ENCODE data around the gene FAM156A.
"Not testable (repeated sequence)": the region's sequence is repeated elsewhere in the genome, so short reads cannot be mapped to it uniquely, and the experiment has no call there.

The FAM156A gene, protein sequence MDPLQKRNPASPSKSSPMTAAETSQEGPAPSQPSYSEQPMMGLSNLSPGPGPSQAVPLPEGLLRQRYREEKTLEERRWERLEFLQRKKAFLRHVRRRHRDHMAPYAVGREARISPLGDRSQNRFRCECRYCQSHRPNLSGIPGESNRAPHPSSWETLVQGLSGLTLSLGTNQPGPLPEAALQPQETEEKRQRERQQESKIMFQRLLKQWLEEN

DNA sequence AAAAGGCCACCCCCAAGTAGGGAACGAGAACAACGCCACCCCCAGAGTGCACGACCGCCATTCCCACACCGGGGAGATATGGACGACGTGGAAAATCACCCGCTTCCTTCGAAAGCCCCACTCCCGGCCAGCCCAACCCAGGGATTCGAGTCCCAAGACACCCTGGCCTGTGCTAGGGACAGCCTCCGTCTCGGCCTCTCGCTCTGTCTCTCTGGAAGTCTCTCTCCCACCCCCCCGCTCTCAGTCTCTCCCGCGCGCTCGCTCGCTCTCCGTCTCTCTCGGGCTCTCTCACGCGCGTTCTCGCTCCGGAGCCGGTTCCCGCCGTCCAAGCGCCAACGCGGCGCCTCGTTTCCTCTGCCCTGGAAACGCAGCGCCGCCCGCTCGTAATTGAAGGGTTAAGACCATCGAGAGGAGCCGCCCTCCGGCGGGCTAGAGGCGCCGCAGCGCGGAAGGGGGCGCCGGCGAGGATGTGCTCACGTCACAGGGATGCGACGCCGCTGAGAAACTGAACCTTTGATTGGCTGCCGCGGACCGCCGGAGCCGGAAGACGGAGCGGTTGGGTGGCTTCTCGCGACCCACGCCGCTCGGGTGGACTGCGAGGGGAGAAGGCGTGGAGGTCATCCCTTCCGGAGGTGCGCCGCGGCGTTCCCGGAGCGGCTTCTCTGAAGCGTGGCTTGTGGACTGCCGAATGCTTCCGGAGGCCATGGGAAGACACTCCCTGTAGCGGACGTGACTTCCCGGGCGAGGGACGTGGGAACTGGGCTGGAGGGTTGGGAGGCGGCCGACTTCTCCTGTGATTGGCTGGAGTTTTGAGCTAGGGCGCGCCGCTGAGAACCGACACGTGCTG, at the start of gene FAM156A:
TSS of gene FAM156A (minus strand) at position 406 of the 847 bp plus-strand sequence. CDS start 9,930 bp downstream, outside the sequence.
- not testable (repeated sequence) for DNase-seq

DNA sequence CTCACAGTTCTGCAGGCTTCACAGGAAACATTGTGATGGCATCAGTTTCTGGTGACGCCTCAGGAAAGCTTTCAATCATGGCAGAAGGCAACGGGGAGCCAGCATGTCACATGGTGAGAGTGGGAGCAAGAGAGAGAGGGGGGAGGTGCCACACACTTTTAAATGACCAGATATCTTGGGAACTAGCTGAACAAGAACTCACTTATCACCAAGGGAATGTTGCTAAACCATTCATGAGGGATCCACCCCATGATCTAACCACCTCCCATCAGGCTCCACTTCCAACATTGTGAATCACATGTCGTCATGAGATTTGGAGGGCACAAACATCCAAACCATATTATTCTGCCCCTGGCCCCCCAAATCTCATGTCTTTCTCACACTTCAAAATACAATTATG, 47.0 kb upstream of the FAM156A start:
- no peak for DNase-seq

DNA sequence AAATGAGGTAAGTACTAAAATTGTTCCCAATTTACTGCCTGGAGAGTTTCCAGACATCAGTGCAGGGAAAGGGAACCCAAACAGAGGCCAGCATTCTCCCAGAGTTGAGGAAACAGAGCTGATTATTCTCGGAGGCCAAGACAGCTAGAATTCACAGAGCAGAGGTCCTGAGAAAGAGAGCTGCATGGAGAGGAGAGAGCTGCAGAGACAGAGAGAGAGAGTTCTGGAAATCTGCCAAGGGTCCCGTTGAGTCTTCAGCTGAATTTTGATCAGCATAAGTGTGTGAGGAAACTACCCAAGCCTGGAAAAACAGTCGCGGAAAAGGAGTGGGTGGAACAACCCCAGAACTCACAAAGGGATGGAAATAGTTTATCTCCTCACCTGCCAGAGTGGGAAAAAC, 46.5 kb upstream of the FAM156A start:
- no peak for DNase-seq

DNA sequence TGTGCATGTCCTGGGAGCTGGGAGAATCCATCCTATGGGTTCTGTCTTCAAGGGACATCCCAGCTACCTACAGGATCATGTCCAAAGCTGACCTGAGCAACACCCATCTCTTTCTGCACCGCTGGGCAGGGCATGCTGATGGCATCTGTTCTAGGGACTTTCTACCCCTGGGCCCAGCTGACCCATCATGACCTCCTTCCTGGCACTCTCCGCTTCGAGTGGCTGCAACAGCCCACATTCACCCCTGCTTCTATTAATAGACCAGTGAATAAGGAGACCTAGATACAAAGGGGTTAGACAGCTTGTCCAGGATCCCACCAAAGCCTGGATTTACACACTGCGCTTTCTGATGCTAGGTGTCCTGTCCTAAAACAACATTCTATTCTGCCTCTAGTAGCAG, 45.7 kb upstream of the FAM156A start:
- DNase-seq = no peak

DNA sequence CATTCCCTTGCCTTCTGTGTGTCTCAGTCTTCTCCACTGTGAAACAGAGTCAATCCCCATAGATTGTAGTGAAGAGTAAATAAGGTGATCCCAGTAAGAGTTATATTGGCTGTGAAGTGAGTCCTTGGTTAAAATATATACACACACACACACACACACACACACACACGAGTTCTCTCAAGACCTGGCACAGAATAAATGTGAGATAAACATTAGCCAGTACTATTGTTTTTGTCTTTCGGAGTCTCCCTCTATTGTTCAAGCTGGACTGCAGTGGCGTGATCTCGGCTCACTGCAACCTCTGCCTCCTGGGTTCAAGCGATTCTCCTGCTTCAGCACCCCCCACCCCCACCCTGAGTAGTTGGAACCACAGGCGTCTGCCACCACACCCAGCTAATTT, 44.8 kb upstream of the FAM156A start:
- DNase-seq = no peak

DNA sequence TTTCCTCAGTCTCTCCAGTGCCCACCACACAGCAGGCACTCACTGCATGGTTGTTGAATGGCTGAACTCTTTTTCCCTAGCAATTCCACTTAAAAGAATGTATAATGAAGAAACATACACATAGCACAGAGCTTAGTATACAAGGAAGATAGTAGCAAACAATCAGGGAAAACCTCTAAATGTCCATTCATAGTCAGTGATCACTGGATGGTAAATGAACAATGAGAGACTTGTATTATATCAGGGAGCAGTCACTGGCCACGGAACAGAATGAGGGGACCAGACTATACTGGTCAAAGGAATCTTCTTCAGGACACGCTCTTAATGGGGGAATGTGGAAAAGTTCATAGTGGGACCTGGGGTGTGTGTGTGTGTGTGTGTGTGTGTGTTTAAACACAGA, 43.6 kb upstream of the FAM156A start:
- no peak for DNase-seq

DNA sequence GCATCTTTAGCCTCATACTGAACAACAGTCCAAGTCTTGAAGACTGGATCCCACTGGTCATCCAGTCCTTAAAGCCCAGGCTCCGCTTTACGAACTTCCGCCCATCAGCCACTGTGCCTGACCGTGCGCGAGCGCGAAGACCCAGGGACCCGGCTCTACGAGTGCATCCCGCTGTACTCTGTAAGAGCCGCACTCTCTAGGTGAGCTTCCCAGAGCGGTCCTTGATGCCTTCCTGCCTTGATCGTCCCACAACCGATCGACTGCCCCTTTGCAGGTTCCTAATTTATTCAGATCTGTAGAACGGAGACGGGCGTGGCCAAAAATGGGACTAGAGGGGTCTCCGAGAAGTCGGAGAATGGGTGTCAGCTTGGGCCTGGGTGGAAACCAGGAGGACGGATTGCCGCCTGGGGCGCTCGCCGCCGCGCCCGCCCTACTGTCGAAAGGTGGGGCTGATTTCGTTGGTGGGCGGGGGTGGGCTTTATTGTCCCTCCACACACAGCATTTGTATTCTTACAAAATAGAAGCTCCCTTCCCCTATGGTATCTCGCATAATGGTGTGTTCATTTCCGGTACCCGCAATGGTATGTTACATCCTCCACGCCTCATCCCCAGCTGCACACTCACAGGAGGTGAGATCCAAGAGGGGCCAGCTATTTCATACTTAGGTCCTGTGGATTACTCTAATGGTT, 42.3 kb upstream of the FAM156A start:
- no peak for DNase-seq

DNA sequence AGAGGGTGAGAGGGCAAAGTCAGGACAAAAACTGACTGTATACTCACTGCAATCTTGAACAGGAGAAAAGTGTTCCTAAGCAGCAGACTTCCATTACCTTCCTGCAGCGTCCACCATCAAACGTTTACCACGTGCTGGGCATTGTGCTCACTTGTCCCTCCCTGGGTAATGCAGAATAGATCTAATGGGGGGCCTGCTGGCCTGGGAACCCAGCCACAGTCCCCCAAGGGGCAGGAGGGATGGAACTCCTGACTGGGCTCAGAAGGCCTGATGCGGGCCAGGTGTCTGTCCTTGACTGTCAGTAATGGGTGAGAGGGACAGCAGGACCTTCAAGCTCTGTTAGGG, 37.6 kb upstream of the FAM156A start:
- no peak for DNase-seq

DNA sequence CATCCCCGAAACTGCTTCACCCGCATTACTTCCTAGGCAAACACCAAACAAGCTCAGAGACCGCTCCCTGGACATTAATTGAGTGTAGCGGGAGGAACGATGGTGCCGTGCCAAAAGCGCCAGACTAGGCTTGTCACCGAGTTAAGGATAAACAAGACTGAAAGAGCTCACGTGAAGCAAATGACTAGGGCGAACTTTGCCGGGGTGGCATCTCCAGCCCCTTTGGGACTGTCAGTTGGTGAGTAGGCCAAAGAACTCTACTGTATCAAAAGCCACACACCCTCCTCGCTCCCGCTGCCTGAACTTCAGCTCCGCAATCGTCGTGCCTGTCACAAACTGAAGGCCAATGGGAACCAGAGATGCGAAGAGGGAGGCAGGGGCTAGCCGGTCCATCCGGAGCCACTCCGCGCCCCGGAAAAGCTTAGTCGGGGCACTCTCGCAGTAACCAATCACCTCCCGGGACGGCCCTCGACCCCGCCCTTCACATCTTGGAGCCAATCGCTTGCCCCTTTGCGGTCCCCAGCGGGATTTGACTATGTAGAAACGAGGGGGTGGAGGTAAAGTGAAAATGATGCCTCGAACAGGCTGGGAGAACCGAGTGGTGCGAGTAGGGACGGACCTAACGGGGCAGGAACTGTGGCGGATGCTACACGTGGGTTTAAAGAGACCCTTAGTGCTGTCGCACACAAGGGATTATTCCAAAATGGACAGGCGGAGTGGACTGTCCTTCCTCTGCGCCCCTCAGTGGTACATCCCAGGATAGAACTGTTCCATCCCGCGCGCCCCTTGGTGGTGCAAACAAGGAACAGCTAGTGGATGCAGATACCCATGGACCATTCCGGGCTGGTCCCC, 37.0 kb upstream of the FAM156A start:
- peak; percentile 76 for DNase-seq

DNA sequence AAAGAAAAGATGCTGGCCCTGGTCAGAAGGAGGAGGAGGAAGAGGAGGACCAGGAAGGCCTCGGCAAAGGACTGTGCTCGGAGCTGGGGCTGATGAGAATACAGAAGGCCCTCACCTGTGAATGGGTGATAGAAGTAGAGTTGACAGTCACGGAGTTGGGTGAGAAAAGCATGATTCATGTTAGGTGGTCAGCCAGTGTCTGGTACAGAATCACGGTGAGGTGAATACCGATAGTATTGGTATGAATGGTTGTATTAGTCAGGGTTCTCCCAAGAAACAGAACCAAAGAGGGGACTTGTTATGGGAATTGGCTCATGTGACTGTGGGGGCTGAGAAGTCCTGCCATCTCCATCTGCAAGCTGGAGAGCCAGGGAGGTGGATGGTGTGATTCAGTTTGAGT, 32.5 kb upstream of the FAM156A start:
- no peak for DNase-seq

DNA sequence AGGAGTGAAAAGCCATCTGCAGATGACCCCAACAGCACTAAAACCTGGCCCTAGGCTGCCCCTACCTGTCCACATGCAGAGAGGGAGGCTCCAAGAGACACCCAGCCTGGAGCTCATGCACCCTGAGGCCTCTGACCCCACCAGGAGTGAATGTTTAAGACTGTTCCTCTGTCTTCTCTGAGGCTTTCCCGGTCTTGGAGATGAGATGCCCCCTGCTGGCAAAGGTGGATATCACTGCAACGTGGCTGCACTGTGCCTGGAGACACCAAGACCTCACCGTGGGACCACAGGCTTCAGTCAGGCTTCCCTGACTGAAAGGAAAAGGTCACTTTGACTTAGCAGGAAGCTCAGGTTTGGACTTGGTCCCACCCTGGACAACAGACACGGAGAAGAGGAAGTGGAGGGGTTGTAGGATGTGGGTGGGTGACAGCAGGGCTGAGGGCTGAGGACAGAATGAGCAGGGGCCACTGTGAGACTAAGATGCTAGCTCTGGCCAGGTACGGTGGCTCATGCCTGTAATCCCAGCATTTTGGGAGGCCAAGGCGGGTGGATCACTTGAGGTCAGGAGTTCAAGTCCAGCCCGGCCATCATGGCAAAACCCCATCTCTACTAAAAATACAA, 31.8 kb upstream of the FAM156A start:
- not testable (repeated sequence) for DNase-seq

DNA sequence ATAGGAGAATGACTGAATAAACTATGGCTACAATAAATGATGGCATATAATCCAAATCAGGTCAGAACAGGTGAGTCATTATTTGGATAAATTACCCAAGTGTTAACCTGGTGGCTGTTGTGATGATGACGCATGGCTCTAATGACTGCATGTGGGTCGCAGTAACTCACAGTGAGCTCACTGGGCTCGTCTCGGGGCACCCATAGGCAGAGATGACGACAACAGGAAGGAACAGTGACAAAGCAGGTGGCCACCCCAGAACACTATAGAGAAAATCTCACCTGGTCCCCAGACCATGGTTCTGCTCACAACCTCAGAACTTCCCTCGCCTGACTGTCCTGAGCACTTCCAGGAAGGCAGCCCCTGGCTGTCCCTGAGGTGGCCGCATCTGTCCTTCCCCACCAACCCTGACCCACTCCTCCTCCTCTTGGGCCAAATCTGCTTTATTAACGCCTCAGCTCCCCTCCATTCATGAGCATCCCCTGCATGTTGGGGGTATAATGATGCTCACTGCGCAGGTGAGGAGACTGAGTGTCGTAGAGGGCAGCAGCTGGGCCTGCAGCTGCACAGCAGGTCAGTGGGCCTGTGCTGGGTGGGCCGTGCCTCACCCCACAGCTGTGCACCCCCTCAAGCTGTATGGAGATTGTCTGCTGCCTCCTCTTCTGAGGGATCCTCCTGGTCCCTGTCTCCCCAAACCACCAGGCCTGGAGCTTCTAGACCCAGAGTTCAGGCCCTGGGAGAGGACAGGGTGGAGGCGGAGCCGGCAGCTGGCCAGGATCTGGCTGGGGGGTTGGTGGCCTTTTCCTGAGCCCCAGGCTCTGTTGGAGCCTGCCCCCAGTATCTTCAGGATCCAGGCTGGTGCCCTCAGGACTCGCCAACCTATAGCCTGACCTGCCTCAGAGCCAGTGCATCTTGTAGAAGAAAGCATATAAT, 30.9 kb upstream of the FAM156A start:
- DNase-seq = no peak

DNA sequence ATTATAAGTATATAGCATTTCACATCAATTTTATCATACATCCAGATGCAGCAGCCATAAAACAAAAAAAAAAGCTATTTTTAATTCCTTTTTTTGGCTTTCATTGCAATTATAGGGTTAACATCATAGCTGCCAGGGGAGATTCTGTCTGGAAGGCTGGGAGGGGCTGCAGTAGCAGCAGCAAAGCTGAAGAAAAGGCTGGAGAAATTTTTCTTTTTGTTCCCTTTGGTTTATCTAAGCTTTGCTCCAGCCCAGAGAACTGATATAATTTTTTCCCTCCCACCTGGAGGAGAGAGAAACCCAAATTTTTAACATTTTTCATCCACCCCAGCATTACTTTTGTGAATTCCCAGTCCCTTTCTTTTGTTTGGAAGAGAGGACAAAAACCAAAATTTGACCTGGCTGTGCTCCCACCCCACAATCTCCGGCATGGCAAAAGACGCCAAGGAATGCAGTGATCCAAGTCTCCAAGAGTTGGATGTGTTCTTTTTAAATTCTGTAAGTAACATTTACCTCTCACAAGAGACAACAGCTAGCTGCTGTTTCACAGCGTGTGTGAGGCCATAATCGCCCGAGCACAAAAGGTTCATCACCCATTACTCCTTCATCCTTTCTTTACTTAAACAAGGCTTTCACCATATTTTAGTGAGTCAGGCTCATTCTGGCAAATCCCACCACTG, 25.1 kb upstream of the FAM156A start:
- no peak for DNase-seq

DNA sequence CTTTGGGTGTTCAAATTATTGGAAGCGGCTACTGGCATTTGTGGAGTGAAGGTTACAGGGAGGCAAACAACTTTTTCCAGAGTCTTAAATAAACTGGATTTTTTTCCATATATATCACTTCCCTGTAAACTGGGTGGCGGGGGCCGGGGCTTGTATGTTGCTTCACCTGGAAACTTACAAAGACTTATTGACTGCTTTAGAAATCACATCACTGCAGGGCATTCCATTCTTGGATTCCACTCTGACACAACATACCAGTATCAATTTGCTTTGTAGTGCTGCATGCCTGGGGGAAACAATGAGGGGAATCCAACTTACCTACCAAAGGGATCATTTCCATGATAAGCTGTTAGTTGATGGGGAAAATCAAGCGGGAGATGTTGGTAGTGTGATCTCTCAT, 21.7 kb upstream of the FAM156A start:
- DNase-seq = no peak

DNA sequence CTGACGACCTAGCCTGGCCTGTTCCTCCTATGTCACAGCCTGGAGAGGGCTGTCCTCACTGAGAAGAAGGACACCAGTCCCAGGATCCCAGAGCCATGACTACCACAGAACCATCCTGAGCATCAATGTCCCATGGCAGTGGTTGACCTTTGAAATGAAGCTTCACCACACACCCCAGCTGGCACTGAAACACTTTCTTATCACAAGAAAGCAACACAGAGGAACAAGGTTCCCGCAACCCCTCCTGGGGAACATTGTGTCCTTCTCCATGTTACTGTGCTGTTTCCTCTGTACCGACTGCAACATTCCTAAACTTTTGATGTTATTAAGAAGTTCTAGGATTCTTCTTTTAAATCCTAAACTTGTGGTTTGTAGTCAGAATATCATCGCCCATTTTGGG, 21.2 kb upstream of the FAM156A start:
- no peak for DNase-seq

DNA sequence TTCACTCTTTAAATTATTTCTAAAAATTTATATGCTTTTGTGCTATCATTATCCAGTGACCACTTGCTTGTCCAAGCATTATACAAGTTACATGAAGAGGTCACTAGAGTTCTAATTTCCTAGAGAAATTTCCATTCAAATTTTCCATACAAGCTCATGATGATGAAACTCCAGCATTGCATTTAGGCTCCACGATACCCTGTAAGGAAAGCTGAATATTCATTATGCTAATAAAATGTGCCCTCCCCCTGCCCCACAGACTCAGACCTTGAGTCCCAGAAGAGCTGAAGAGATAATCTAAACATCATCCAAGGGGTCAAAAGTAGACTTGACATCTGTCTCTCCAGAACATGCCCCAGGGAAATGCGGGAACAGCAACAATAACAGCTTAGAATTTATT, 19.6 kb upstream of the FAM156A start:
- no peak for DNase-seq

DNA sequence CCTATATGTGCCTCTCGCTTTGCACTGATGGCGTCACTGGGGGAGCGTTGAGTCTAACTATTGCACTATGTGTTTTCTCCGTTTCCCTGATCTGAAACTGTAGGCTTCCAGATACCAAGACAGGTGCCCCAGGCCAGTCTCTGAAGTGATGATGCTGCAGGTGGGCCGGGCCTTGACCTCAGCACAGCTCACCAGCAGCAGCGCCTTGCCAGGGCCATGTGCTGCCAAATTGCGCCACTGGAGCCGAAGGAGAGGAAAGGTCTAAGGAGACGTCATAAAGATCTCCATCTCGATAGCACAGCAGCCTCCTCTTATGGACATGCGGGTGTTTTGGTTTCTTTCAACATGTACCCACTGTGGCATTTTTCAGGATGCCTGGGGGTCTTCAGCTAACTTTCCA, 17.3 kb upstream of the FAM156A start:
- not testable (repeated sequence) for DNase-seq

DNA sequence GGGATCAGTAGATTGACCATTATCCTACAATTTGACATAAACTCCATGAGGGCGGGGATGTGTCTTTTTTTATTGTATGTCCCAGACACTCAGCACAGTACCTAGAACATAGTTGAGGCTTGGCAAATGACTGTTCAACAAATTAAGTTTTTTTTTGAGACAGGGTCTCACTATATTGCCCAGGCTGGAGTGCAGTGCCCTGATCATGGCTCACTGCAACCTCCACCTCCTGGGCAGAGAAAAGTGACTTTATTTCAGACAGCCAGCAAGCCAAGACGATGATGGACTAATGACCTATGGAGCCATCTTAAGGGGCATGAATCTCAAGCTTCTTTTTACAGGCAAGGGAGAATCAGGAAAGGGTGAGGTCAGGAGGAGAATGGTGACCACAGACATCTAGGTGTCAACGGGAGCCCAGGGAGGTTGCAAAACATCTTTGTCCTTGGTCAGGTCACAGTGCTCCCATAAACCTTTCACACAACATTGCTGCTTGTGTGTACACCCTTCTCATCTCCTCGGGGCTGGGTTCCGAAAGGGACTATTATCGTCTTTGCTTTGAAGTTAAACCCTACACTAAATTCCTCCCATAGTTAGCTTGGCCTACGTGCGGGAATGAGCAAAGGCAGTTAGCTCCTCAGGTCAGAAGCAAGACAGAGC, 16.1 kb upstream of the FAM156A start:
- DNase-seq = not testable (repeated sequence)

DNA sequence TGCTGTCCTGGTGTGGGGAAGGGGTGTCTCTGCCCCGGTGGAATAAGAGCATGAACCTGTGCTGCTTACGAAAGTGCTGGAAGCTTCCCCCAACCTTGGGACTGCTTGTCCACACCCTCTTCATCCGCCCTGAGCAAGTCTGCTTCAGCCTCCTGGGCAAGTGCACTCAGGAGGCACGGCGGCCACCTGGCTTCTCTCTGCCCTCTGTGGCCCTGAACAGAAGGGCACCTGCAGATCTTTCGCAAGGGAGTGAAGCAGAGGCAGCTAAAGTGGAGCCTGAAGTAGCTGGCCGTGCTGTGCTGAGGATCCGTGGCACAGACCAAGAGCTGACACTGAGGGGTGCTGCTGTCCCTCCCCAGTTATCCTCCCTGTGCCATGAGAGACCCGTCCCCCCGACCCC, 9.6 kb upstream of the FAM156A start:
- DNase-seq = not testable (repeated sequence)
